HG03280 (cell line): ENCODE results near the gene SALL1.

ENCODE experiments used
- ATAC-seq: cut with Tn5 transposase; IDR thresholded peaks from one replicate; pipeline ENCODE4 v1.9.1; 2021; ENCODE audit warnings: mild to moderate bottlenecking, moderate library complexity; ENCODE audit not compliant: unreplicated experiment

The SALL1 gene

DNA sequence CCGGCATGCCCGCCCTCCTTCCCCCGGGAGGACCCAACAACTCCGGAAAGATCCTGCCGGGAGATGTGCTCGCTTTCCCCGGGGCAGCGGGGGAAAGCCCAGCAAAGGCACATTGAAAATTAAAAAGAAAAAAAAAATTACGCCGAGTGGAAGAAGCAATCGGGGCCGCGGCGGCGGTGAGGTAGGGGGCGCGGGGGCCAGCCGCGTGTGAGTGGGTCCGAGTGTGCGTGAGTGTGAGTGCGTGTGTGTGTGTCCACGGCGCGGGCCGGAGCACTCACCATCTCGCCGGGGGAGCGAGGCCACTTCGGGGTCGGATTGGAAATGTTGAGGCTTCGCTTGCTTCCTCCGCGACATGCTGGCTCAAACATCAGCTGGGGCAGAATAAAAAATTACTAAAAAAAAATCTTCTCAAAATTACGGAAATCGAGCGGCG lies at the start of gene SALL1:
SALL1 (minus strand) TSS at position 383 of the 433 bp plus-strand sequence; CDS start at position 354, 29 bp downstream.
- no peak for ATAC-seq

DNA sequence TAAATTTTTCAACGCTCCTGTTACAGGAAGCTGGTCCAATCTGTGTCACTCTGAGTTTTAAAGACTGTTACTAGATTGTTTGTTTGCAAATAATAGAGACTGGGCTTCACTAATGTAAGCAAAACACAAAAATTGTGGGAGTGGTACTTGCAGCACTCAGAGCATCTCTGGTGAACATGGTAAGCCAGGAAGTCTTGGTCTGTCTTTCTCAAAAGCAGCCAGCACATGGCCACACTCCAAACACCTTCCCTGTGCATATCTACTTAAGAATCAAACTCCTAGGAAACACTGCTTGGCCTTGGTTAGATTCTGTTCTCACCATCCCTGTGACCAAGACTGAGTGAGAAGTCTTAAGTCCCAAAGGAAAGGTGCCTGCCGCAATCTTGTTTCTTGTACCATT lies 49.7 kb upstream of the SALL1 start:
- no peak for ATAC-seq

DNA sequence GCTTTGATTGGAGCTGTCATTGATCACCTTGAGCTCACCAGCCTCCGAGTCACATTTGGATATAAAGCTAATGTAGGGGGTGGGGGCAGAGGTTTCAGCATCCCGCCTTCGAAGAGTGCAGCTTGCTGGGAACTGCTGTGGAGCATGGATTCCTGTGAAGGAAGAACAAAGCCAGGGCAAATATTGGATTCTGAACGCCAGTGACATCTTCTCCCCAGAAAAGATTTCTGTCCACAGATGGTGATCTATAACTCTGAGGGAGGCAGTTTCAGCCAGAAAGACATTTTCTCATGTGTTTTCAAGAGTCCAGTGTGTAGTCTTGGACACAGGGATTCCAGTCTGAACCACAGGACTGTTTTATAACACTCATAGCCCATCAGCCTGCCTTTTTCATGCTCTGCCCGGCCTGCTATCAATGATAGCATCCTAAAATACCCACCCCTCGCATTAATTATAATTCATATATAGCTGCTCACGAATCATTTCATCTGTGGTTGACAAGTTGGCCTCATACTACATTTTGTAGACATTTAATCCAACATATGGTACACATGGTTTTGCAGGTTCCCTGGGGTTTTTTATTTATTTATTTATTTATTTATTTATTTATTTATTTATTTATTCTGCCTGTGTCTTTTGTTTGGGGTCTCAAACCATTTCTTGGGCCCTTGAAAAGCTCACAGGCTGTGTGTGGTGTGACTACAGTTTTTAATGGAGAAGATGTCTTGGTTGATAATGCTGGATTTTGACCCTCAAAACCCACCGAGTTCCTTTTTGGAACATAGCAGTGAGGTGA lies 47.1 kb upstream of the SALL1 start:
- ATAC-seq, result no peak

DNA sequence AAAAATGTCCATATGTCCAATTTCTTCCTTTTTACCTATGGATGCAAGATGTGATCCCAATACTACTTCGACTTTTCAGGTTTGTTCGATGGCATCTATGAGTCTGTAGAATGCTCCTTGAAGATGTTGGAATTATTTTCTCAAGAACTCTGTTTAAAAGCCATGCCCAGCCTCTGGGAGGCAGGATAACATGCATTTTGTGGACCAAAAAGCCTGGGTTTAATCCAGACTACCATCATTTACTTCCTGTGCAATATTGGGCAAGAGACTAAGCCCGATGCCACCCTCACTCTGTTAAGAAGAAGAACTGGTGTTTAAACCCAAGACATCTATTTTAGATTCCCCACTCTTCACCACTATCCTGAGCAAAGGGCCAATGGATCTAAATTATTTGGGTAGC lies 42.8 kb upstream of the SALL1 start:
- no peak for ATAC-seq

DNA sequence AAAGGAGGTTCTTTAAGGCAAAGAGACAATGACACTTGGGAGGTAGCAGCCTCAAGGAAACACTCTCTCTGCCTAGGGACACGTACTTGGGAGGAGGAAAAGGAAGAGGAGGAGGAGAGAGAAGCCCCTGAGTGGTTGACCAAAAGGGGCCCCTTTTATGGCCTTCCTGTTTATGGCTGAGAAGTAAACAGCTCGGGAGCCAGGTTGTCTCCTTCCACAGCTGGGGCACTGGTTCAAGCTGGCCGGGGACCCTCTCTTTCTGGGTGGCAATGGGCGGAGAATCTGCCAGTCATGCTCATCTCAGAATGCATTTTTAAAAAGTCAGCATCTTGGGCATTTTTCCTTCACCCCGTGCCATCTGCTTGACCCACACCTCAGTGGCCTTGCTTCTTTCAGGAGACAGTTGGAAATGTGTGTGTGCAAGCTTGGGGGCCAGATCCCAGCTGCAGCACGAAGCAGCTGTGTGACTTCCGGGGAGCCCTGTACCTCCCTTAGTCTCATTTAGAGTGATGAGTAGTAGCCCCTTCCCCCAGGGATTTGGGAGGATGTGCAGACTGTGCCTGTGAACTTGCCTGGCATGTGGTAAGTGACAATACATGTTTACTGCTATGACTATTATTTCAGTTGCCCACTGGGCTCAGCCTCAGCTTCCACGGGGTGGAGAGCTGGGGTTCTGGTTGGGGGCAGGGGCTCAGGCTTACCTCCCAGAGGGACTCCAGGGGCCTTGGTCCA lies 33.8 kb upstream of the SALL1 start:
- no peak for ATAC-seq

DNA sequence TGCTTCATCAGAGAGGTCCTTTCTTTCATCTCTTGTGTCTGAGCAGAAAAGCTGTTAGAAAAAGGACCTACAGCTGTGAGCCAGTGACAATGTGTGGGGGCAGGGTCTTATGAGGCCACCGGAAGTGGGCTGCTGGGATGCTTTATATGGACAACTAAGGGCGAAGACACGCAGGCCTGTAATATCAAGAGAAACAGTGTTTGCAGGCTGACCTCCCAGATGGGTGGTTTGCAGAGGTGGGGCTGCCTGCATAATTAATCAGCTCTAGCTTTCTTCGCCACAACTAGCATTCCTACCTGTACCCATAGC lies 30.4 kb upstream of the SALL1 start:
- ATAC-seq, result no peak

DNA sequence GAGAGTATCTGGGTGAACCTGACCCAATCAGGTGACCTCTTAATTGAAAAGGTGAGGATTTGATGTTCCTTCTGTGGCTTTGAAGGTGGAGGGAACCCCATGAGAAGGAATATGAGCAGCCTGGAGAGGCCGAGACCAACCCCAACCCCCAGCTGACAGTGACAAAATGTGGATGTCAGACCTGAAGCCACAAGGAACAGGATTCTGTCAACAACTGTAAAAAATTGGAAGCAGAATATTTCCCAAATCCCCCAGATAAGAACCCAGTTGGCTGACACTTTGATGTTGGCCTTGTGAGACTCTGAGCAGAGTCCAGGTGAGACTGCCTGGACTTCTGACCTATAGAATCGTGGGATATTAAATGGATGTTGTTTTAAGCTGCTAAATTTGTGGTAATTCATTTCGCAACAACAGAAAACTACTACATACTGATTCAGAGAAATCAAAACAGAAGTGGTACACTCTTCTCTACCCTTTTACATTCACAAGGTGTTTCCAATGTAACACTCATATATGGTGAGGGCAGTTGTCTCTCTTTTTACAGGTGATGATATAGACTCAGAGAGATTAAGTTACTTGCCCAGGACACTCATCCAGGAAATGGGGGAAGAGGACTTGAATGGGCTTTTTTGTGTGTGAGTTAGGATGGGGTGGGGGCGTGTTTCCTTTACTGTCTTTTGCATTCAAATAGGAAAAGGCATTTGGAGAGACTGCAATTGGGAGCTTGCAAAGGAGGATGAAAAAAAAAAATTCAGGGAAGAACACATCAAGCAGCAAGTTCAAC lies 29.8 kb upstream of the SALL1 start:
- no peak for ATAC-seq

DNA sequence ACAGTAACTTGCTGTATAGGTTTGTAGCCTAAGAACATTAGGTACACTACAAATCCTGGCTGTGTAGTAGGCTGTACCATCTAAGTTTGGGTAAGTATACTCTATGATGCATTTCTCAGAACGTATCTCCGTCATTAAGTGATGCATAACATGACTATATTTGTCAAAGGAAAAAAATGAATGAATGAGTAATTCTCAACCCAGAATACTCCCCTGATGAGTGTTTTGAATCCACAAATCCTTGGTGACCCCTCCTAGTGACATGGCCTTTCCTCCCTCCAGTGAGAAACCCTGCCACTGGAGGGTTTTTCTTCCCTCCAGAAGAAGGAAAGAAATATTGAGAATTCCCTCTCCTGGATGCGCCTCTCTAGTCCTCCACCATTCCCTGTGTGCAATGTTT lies 24.0 kb upstream of the SALL1 start:
- no peak for ATAC-seq

DNA sequence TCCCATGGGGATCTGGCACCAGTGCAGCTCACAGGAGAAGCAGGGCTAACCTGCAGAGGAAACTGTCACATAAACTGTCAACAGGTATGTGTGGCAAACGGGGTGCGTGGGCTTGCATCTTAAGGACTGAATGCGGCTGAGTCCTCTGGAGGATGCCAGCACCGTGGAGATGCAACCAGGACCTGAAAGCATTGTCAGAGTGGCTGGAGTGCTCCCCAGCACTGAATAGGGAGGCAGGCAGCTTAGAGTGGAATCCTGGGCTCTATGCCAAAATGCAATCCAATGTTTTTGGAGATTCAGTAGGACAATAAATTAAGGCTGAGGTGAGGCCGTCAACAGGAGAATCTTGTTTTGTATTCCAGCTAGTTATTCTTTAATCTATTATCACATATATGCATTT lies 21.3 kb upstream of the SALL1 start:
- ATAC-seq, result no peak

DNA sequence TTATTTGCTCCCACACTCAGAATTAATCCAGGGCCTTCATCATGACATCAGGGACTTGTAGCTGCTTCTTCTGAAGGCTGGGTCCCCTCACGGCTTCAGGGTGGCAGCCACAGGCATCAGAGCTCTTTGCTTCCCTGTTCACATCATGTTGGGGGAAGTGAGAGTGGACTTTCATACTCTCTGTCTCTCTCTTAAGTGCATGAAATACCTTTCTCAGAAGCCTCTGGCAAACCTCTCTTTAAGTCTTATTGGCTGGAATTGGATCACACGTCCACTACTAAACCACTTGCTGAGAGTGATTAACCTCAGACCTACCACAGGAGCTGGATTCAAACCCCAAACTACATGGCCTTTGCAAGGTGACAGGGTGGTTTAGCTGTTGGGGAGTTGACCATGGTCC lies 17.7 kb upstream of the SALL1 start:
- ATAC-seq, result no peak

DNA sequence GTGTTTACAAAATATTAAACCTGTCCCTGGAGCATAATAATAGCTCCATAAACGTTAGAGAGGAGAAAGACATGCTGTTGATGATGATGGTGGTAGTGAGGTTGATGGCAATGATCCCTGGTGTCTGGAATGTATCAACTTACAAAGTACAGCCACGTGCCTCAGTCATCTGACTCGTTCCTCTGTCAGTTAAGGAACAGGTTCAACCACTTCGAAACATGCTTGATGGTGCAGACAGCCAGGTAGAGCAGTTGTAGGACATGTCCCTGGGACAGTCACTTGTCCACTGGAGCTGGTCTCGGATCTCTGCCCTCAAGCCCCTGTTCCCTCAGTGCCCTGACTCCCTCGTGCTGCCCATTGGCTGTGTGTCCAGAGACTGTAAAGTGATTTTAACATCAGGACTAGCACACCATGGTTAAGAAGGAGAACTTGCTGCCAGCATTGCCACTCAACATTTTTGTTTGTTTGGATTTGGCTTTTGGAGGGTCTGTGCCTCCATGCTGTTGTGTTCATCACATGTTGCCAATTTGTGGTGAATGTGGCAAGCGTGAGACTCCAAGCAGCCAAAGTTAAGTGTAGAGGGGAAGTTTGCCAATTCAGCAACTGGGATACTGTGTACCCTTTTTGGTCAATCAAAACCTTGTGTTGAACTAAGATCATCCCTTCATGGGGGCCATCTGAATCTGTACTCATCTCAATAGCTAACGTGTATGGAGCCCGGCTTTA lies 16.3 kb upstream of the SALL1 start:
- no peak for ATAC-seq

DNA sequence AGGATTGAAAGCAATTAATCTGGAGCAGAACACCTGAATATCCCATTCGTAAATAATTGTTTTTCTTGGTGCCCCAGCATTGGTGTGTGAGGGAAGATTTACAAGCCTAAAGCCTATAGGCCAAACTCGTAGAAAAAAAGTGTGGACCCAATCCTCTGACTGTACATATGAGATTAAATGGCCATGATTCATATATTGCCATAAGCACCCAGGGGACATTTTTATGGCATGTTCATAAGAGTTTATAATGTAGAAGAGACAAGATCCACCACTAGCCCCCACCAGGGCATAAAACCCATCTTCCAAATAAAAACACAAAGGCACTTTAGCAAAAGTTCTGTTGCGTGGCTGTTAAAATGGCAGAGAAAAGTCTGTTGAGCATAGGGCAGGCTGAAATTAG lies 15.5 kb upstream of the SALL1 start:
- ATAC-seq, result no peak

DNA sequence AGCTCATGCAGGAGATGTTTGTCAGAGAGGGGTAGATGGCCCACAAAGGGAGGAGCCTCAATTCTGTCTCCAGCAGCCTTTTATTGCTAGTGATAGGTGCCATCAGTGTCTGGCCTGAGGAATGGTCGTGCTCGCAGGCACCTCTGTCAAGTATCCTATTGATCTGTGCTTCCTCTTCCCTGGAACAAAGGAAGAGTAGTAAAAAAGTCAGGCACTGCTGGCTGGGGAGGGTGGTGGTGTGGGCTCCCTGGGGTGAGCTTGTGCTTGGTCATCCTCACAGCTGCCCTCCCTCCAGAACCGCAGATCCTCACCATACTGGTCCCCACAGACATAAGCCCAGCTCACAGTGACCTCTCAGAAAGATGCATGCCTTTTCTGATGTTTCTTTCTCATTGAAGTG lies 15.0 kb upstream of the SALL1 start:
- ATAC-seq, result no peak

DNA sequence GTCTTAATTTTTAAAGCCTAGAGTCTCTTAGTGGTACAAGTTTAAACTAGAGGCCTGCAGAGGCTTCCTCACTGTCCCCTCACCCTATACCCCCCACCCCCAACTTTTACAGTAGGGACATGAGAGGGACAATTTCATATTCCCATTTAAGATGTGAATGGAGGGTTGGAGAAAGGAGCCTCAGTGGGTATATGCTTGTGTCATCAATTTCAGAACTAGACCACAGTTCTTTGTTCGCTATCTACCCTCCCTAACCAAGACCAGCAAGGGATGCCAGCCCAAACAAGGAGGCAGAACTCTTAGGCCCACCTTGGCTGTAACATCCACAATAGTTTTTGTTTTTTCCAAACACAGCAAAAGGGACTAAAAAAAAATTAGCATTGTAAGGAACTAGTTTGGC lies 14.0 kb upstream of the SALL1 start:
- ATAC-seq, result no peak

DNA sequence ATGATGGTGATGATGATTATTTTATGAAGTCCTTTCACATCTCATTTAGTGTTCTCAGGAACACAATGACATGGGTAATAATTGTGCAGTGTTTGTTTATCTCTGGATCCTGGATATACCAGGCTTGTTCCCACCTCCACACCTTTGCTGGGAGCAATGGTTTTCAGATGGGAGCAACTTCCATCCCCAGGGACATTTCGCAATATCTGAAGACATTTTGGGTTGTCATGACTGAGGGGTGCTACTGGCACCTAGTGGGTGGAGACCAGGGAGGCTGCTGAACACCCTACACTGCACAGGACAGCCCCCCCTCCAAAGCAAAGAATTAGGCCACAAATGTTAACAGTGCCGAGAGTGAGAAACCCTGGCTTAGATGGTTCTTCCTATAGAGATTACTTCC lies 13.5 kb upstream of the SALL1 start:
- ATAC-seq, result no peak

DNA sequence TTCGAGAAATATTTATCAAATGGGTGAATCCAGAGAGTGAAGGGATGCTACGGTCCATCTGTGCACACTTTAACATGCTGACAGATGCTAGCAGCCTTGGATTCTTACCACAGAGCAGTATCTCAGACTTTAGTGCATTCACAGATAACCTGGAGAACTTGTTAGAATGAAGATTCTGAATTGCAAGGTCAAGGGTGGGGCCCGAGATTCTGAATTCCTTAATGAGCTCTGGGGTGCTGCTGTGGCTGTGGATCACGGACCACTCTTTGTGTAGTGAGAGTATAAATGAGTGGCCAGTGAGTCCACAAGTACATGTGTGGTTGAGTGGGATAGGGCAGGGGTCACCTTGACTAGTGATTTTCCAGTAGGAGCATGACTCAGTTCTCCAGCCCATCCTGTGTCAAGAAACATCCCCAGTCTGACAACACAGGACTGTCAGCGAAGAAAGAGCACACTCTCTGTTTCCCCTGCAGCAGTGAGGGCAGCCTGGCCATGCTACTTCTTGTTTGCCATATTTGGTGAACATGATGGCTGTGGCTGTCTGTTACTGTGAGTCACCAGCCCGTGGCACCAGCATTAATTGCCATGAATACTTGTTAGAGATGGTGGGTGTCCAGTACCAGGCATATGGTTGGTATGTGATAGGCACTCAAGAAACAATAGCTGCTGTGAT lies 13.0 kb upstream of the SALL1 start:
- ATAC-seq, result no peak

DNA sequence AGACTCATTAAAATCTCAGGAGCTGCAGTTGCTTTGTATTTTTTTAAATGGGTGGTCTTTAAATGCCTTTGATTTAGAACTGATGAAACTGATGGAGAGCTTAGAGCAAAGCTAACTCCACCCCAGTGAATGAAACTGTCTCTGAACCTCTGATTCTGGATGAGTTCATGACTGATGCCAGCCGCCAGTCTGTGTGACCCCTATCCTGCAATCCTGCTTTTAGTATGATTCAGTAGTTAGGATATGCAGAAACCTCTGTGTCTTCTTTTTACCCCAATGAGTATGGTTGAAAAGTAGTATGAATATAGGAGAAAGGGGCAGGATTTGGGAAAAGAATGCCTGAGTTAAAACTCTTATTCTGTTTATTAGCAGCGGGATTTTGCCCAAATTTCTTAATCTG lies 12.3 kb upstream of the SALL1 start:
- no peak for ATAC-seq

DNA sequence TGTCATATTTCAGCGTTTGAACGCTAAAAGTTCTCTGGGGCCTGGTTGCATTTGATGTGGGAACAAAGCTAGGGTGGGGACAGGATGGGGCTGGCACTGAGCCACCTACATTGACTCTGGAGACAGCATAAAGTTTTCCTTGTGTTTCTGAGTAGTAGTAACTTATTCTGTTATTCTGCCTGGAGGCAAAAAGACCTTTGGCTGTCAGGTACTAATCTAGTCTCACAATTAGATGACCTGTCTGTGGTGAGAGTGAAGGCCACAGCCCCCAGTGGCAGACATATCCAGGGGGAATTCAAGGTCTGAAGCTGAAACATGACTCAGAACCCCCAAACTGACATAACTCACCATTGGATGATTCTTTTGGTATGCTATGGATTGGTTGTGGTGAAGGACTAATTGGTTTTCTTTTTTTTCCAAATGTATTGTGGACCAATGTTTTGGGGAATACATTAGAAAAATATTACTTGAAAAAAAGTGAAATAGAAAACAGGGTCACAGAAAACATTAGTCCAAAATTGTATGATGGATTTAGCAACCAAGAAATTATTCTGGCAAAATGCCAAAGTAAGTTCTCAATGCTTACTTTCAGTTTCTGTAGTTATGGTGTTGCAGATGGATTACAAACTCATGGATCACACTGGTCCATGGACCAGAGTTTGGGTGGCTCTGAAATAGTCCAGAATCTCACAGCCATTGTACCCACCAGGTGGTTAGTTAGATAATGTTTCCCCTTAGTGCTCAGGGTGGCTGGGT lies 10.5 kb upstream of the SALL1 start:
- ATAC-seq, result no peak

DNA sequence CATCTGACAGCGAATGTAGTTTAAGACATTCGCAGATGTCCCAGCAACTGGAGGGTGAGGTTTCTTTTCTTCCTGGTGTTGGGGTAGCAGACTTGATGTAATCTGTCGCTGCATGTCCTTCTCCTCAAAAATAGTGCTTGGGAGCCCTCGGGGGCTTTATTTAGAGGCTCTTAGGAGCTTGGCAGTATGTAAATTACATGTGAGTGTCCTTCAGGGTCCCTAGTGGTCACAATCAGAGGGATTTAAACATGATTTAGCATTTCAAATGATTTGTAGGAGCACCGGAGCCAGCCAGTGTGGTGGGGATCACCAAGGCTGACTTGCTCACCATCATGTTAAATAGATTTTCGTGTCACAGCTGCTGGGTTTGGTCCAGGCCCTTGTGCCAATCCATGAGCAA lies 8.8 kb upstream of the SALL1 start:
- ATAC-seq, result no peak

DNA sequence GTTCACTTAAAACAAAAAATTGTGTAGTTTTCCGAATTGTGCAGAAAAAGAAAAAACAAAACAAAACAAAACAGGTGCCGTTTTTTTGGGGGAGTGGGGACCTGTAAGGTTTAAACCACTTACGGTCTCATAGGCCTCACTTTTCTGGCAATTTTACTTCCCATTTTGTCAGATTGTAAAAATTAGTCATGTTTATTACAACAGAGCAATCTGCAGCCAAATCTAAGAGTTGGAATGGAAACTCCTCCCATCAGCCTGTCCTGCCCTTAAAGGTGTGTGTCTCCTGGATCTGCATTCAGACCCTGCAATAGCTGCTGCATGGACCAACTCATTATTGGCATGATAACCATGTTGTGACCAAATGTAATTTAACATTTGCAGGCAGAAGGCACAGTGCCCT lies 8.2 kb upstream of the SALL1 start:
- ATAC-seq, result no peak
